ENCODE results near the gene CNPPD1. TPM values are rescaled to one million over a fixed set of nuclear protein-coding genes. Genes with fewer than 3 reads are reported as not detected.

The CNPPD1 gene
- polyA plus RNA-seq, 1 experiment, result 29.9 TPM

DNA sequence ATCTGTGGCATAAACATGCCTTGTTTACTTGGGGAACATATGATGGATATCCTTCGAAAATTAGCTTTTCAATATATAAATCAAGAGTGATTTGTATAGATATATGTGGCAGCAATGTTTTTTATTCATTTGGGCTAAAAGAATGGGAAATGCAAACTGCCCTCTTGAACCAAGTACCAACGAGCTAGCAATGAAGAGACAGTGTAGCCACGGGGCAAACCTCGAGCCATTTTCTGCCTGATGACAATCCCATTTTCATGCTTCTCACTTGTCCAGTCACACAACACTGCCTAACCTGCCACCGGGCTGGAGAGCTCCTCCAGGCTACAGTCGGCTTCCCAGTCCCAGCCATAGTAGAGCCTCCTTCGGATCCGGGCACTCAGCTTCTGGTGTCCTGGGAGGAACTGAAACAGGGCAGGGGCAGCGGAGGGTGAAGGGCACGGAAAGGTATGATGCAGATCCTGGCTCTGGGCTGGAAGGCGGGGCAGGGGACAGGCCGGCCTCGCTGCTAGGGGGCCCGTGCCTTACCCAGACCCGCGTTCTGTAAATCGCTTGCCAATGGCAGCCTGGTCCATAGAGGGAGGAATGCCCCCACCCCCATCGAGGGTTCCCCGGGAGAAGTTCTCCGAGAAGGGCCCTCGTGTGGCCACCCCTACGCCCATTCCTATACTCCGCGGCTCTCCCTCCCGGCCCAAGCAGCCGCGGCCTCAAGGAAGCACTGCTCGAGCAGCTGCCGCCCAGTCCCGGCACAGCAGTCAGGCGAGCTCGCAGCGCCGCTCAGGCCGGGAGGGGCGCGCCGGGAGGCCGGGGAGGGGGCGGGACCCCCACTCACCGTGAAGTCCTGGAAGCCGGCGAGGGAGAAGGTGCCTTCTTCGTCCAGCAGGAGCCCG is 552 bp downstream of the CNPPD1 start:
- H3K9me3 ChIP-seq (ENCODE audit: control insufficient read depth, insufficient read depth, low read length), result no peaks in the 10 kb centered on the region; the same call in 1 of the 2 replicates
- peak overlapping the region; percentile 73 for H3K27ac ChIP-seq (ENCODE audit: low read depth, low read length)
- ChIA-PET POLR2A (interaction anchor here (1.2 to 2.1 kb wide), 4 partner anchors 18 to 53 kb away, joined by 3 to 8 read pairs (median 6); partner anchors contain the start of genes ANKZF1, ATG9A and ZFAND2B), CTCF (interaction anchor here (0.6 to 5.0 kb wide), 11 partner anchors 10 to 226 kb away, joined by 3 to 50 read pairs (median 5); partner anchors contain the start of gene ZFAND2B)
- no peaks in the 10 kb centered on the region for H3K27me3 ChIP-seq (ENCODE audit: control insufficient read depth, insufficient read depth, low read length)
- peak overlapping the region; percentile 94 for H3K4me3 ChIP-seq (ENCODE audit: low read depth, low read length)
- peak; percentile 7 for TF ChIP-seq CTCF (IDR thresholded peaks at IDR 0.05; ENCODE audit: low read depth, low read length)
- DNase-seq (ENCODE audit: low read depth, low spot score), result no peak

DNA sequence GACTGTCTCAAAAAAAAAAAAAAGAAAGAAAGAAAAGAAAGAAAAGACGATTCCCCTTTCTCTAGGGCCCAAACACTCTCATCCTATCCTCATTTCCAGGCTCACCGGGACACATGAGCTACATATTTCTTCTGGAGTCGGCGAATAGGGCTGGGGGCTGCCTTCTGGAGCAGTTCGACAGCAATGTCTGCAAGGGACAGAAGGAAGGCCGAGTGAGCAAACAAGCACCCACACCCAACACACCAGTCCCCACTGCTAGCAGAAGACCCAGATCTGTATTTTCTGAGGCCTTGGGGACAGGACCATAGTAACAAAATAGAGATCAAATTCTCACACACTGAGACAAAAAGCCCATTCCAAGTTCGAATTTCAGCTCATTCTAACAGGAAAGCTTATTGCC is 1.2 kb downstream of the CNPPD1 start:
- Histone ChIP-seq H3K4me3 (ENCODE audit: low read depth, low read length) (peak overlapping the region; percentile 94), H3K27ac (ENCODE audit: low read depth, low read length) (no peak overlapping the region), H3K9me3 (ENCODE audit: control insufficient read depth, insufficient read depth, low read length) (no peaks in the 10 kb centered on the region; the same call in 1 of the 2 replicates), H3K27me3 (ENCODE audit: control insufficient read depth, insufficient read depth, low read length) (no peaks in the 10 kb centered on the region)
- TF ChIP-seq CTCF (IDR thresholded peaks at IDR 0.05; ENCODE audit: low read depth, low read length), result no peak
- DNase-seq (ENCODE audit: low read depth, low spot score), result no peak
- CTCF ChIA-PET, result interaction anchor here (0.6 to 5.0 kb wide), 10 partner anchors 9 to 226 kb away, joined by 3 to 50 read pairs (median 4); partner anchors contain the start of gene ZFAND2B
- POLR2A ChIA-PET, result interaction anchor here (1.2 kb wide), 1 partner anchor 17 kb away, joined by 3 read pairs; no protein-coding TSS in a partner anchor

DNA sequence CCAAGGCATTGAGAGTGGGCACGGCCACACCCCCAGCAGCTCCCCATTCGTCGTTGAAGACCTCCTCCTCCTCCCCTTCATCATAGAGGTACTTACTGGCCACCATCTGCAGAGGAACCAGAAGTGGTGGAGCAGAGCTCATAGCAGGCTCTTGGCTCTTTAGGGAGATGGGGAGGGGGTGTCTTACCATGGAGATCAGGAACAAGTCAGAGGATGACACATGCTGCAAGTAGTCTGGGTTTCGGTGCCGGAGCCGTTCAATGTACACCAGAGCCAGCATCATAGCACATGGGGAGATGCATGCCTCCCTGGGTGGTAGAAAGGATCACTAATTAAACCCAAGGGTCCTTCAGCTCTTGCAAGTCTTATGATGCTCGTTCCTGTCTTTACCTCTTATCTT is 1.9 kb downstream of the CNPPD1 start:
- Histone ChIP-seq H3K9me3 (ENCODE audit: control insufficient read depth, insufficient read depth, low read length) (no peaks in the 10 kb centered on the region; the same call in 1 of the 2 replicates), H3K27ac (ENCODE audit: low read depth, low read length) (no peak overlapping the region), H3K4me3 (ENCODE audit: low read depth, low read length) (no peak overlapping the region), H3K27me3 (ENCODE audit: control insufficient read depth, insufficient read depth, low read length) (no peaks in the 10 kb centered on the region)
- no peak for TF ChIP-seq CTCF (IDR thresholded peaks at IDR 0.05; ENCODE audit: low read depth, low read length)
- no peak for DNase-seq (ENCODE audit: low read depth, low spot score)
- ChIA-PET POLR2A (no interaction called here), CTCF (interaction anchor here (1.3 to 5.0 kb wide), 4 partner anchors 15 to 145 kb away, joined by 4 to 50 read pairs (median 8); partner anchors contain the start of gene NHEJ1)

- DNase-seq (ENCODE audit: low read depth, low spot score), result no peak
- Histone ChIP-seq H3K4me3 (ENCODE audit: low read depth, low read length) (no peak overlapping the region), H3K9me3 (ENCODE audit: control insufficient read depth, insufficient read depth, low read length) (no peaks in the 10 kb centered on the region; the same call in 1 of the 2 replicates), H3K27ac (ENCODE audit: low read depth, low read length) (no peak overlapping the region), H3K27me3 (ENCODE audit: control insufficient read depth, insufficient read depth, low read length) (no peaks in the 10 kb centered on the region)
- POLR2A ChIA-PET, result no interaction called here
- no peak for TF ChIP-seq CTCF (IDR thresholded peaks at IDR 0.05; ENCODE audit: low read depth, low read length)
- CTCF ChIA-PET, result interaction anchor here (1.3 to 5.0 kb wide), 3 partner anchors 15 to 120 kb away, joined by 7 to 50 read pairs (median 8); partner anchors contain the start of gene NHEJ1
Measured at GRCh38 chr2:219174146-219174545, 2.6 kb downstream of the CNPPD1 start.
